ENCODE data around the gene TMEM201. TPM values are rescaled to one million over a fixed set of nuclear protein-coding genes. Genes with fewer than 3 reads are reported as not detected.

TMEM201 gene
- total and polyA plus RNA-seq, 9 of the 15 experiments (the other 6 are each of a cell fraction or from before 2014, with no cell fraction given), result 0.42 to 51.3 (median 7.4) TPM

Other genes starting within 250 kb of the TMEM201 start
- gene SLC25A33, start 49.4 kb upstream of the TMEM201 start, total RNA-seq (2014; rRNA removed), result 22.7 and 23.5 TPM in 2 replicates
- gene SLC25A33, start 49.4 kb upstream of the TMEM201 start, total RNA-seq (2014; rRNA removed; fragmentation: Illumina TruSeq; extraction: Trizol), result 23.5 and 24.2 TPM in 2 replicates
- 17.6 and 19.2 TPM in 2 replicates for gene SLC25A33, start 49.4 kb upstream of the TMEM201 start, total RNA-seq (2015; rRNA removed; fragmentation: Illumina TruSeq; extraction: Trizol)
- 20.7 and 20.9 TPM in 2 replicates for gene SLC25A33, start 49.4 kb upstream of the TMEM201 start, total RNA-seq (2021)
- 11.9 and 14.9 TPM in 2 replicates for gene SLC25A33, start 49.4 kb upstream of the TMEM201 start, polyA plus RNA-seq (2011; rRNA removed)
- gene SLC25A33, start 49.4 kb upstream of the TMEM201 start, polyA plus RNA-seq (2014; fragmentation: Illumina TruSeq; extraction: Trizol), result 15.3 and 16.5 TPM in 2 replicates
- gene SLC25A33, start 49.4 kb upstream of the TMEM201 start, polyA plus RNA-seq (2014; fragmentation: Nextera tagmentation; extraction: Ambion mirVana), result 1 to 10 TPM; 3.2 to 6.4 TPM
- gene SLC25A33, start 49.4 kb upstream of the TMEM201 start, polyA plus RNA-seq (2014; rRNA removed), result 17.5 and 21.6 TPM in 2 replicates
- 7.4 and 15.2 TPM in 2 replicates for gene PIK3CD, start 62.8 kb downstream of the TMEM201 start, total RNA-seq (2014; rRNA removed)
- 4.4 and 5.1 TPM in 2 replicates for gene PIK3CD, start 62.8 kb downstream of the TMEM201 start, total RNA-seq (2014; rRNA removed; fragmentation: Illumina TruSeq; extraction: Trizol)
- gene PIK3CD, start 62.8 kb downstream of the TMEM201 start, total RNA-seq (2015; rRNA removed; fragmentation: Illumina TruSeq; extraction: Trizol), result 7.2 and 8.2 TPM in 2 replicates
- 19.5 and 20.8 TPM in 2 replicates for gene PIK3CD, start 62.8 kb downstream of the TMEM201 start, total RNA-seq (2021)
- gene PIK3CD, start 62.8 kb downstream of the TMEM201 start, polyA plus RNA-seq (2011; rRNA removed), result 5.6 and 14.8 TPM in 2 replicates
- 9.5 and 12.5 TPM in 2 replicates for gene PIK3CD, start 62.8 kb downstream of the TMEM201 start, polyA plus RNA-seq (2014; fragmentation: Illumina TruSeq; extraction: Trizol)
- gene PIK3CD, start 62.8 kb downstream of the TMEM201 start, polyA plus RNA-seq (2014; fragmentation: Nextera tagmentation; extraction: Ambion mirVana), result 1 to 10 TPM; 1.8 to 2.0 TPM
- gene PIK3CD, start 62.8 kb downstream of the TMEM201 start, polyA plus RNA-seq (2014; rRNA removed), result 10.8 and 11.1 TPM in 2 replicates
- 13.9 and 19.7 TPM in 2 replicates for gene CLSTN1, start 235.1 kb downstream of the TMEM201 start, total RNA-seq (2014; rRNA removed)
- gene CLSTN1, start 235.1 kb downstream of the TMEM201 start, total RNA-seq (2014; rRNA removed; fragmentation: Illumina TruSeq; extraction: Trizol), result 8.6 and 10.0 TPM in 2 replicates
- 13.3 and 13.5 TPM in 2 replicates for gene CLSTN1, start 235.1 kb downstream of the TMEM201 start, total RNA-seq (2015; rRNA removed; fragmentation: Illumina TruSeq; extraction: Trizol)
- gene CLSTN1, start 235.1 kb downstream of the TMEM201 start, total RNA-seq (2021), result 32.5 TPM in 2 replicates
- 3.7 and 6.1 TPM in 2 replicates for gene CLSTN1, start 235.1 kb downstream of the TMEM201 start, polyA plus RNA-seq (2011; rRNA removed)
- 23.9 and 26.8 TPM in 2 replicates for gene CLSTN1, start 235.1 kb downstream of the TMEM201 start, polyA plus RNA-seq (2014; fragmentation: Illumina TruSeq; extraction: Trizol)
- 1 to 10 TPM; 1.1 to 1.6 TPM for gene CLSTN1, start 235.1 kb downstream of the TMEM201 start, polyA plus RNA-seq (2014; fragmentation: Nextera tagmentation; extraction: Ambion mirVana)
- 12.5 and 13.8 TPM in 2 replicates for gene CLSTN1, start 235.1 kb downstream of the TMEM201 start, polyA plus RNA-seq (2014; rRNA removed)

Data from K562 (cell line).